Ovary (tissue), 3 donors: ENCODE data around the gene ZSWIM6.

Source experiments
- POLR2A ChIP-seq: fragments of 450-650 bp; IDR thresholded peaks from one replicate; pipeline ENCODE4 v1.6.1; 2017; ENCODE audit warnings: antibody characterized with exemption, mild to moderate bottlenecking, moderate library complexity
- TF ChIP-seq, protein P1 (sequence below), 3 donors: fragments of 450-650 bp in 2 of 3; fragments of 200-600 bp in 1 of 3; IDR thresholded peaks; one replicate each; pipeline versions ENCODE4 v1.5.1 to v1.8.0; 2016 to 2022; ENCODE audit warnings: antibody characterized with exemption in 3 of 3, mild to moderate bottlenecking in 1 of 3
- donor health status: DM: no; HTN: no; CAD: no.

DNA sequence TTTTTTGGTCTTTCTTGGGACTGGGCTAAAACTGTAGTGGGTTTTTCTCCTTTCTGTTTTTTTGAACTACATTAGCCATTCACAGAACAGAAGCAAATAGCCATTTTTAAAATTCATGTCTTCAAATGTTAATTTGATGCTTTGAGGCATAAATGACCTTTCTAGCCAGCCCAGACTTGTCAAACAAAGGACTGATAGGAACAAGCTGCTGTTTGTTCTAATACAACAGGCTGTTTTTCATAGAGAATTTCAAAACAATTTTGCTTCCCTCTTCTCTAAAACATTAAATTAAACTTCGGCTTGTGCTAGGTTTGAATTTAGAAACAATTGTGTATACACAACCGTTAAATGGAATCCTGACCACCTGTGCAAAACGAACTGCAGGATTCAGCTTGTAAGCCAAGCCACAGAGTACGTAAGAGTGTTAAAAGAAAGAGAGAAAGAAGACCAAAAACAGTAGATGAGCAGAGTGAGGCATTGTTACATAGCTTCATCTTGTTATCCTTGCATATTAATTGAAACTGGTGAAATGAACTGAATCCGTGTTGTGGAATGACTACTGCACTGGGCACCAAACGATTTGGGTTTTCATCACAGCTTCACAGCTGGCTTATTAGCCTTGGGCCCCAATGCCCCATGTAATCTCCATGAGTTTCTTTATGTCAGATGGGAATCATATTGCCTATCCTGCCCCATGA is 100.0 kb downstream of the ZSWIM6 start:
- TF ChIP-seq, protein P1, sequence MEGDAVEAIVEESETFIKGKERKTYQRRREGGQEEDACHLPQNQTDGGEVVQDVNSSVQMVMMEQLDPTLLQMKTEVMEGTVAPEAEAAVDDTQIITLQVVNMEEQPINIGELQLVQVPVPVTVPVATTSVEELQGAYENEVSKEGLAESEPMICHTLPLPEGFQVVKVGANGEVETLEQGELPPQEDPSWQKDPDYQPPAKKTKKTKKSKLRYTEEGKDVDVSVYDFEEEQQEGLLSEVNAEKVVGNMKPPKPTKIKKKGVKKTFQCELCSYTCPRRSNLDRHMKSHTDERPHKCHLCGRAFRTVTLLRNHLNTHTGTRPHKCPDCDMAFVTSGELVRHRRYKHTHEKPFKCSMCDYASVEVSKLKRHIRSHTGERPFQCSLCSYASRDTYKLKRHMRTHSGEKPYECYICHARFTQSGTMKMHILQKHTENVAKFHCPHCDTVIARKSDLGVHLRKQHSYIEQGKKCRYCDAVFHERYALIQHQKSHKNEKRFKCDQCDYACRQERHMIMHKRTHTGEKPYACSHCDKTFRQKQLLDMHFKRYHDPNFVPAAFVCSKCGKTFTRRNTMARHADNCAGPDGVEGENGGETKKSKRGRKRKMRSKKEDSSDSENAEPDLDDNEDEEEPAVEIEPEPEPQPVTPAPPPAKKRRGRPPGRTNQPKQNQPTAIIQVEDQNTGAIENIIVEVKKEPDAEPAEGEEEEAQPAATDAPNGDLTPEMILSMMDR (IDR thresholded peaks at IDR 0.05) = no peak
- no peak for TF ChIP-seq POLR2A
